GM18505 (cell line): ENCODE results near the gene CHST10.
A peak's percentile ranks its signal among the peaks of the same experiment; 100 is the strongest.

ENCODE experiments used
- ATAC-seq: cut with Tn5 transposase; IDR thresholded peaks from one replicate; pipeline ENCODE4 v1.9.1; 2021; ENCODE audit not compliant: unreplicated experiment
- POLR2A ChIP-seq: IDR thresholded peaks from 4 replicates; pipeline ENCODE4 v1.6.1; 2011; ENCODE audit warnings: borderline replicate concordance; ENCODE audit not compliant: insufficient read depth, insufficient read length; ENCODE audit errors: extremely low read depth

The CHST10 gene

GRCh38 chr2:100395532-100396350 is 21.7 kb downstream of the CHST10 start:
- ATAC-seq: no peak
- TF ChIP-seq POLR2A: no peak

GRCh38 chr2:100394111-100394641 is 23.3 kb downstream of the CHST10 start:
- no peak for TF ChIP-seq POLR2A
- peak; percentile 57 for ATAC-seq

GRCh38 chr2:100393362-100393761 is 24.1 kb downstream of the CHST10 start:
- no peak for TF ChIP-seq POLR2A
- no peak for ATAC-seq

GRCh38 chr2:100392715-100393114 is 24.8 kb downstream of the CHST10 start:
- TF ChIP-seq POLR2A: no peak
- ATAC-seq: no peak

GRCh38 chr2:100391735-100392515 is 25.5 kb downstream of the CHST10 start:
- ATAC-seq: no peak
- no peak for TF ChIP-seq POLR2A

- no peak for ATAC-seq
- TF ChIP-seq POLR2A: no peak
Observed at GRCh38 chr2:100390001-100390940, 27.2 kb downstream of the CHST10 start.

GRCh38 chr2:100388703-100389102 is 28.8 kb downstream of the CHST10 start:
- TF ChIP-seq POLR2A: no peak
- ATAC-seq: no peak

GRCh38 chr2:100383954-100384353 is 33.5 kb downstream of the CHST10 start:
- no peak for TF ChIP-seq POLR2A
- ATAC-seq: no peak

- no peak for TF ChIP-seq POLR2A
- no peak for ATAC-seq
Observed at GRCh38 chr2:100383306-100383705, 34.2 kb downstream of the CHST10 start.

GRCh38 chr2:100381240-100381639 is 36.2 kb downstream of the CHST10 start:
- peak; percentile 85 for ATAC-seq
- TF ChIP-seq POLR2A: no peak

GRCh38 chr2:100380681-100381080 is 36.8 kb downstream of the CHST10 start:
- no peak for ATAC-seq
- no peak for TF ChIP-seq POLR2A

- ATAC-seq: no peak
- TF ChIP-seq POLR2A: no peak
Observed at GRCh38 chr2:100376836-100377235, 40.6 kb downstream of the CHST10 start.

GRCh38 chr2:100367163-100367562 is 50.3 kb downstream of the CHST10 start:
- no peak for ATAC-seq
- TF ChIP-seq POLR2A: no peak
